Sigmoid colon (tissue), 4 donors: Measurements from ENCODE around the gene ENTREP3.

Experiments used
- EP300 ChIP-seq, 4 donors: sonication (generic); formaldehyde crosslinking; IDR thresholded peaks; one replicate each; pipeline ENCODE4 v1.6.1; 2017; ENCODE audit warnings: antibody characterized with exemption in 4 of 4
- POLR2A ChIP-seq, 2 donors: fragments of 450-650 bp; IDR thresholded peaks; one replicate each; pipeline ENCODE4 v1.6.1; 2016; ENCODE audit warnings: antibody characterized with exemption in 2 of 2, mild to moderate bottlenecking in 2 of 2, moderate library complexity in 2 of 2

- TF ChIP-seq POLR2A (IDR thresholded peaks at IDR 0.05), result no peak
- TF ChIP-seq EP300 (IDR thresholded peaks at IDR 0.05), result no peak
These were observed 11.3 kb upstream of the ENTREP3 start for GRCh38 chr1:155266553-155266952.
